Activated CD8-positive, alpha-beta memory T cell treated with anti-CD3 and anti-CD28 coated beads for 4 hours (primary cell): ENCODE results near the gene ZNF532.

ENCODE experiments used
- DNase-seq, 2 donors: peaks; one replicate each; pipeline ENCODE4 v3.0.0-alpha.2; 2020; ENCODE audit warnings: low read depth in 2 of 2

The ZNF532 gene

DNA sequence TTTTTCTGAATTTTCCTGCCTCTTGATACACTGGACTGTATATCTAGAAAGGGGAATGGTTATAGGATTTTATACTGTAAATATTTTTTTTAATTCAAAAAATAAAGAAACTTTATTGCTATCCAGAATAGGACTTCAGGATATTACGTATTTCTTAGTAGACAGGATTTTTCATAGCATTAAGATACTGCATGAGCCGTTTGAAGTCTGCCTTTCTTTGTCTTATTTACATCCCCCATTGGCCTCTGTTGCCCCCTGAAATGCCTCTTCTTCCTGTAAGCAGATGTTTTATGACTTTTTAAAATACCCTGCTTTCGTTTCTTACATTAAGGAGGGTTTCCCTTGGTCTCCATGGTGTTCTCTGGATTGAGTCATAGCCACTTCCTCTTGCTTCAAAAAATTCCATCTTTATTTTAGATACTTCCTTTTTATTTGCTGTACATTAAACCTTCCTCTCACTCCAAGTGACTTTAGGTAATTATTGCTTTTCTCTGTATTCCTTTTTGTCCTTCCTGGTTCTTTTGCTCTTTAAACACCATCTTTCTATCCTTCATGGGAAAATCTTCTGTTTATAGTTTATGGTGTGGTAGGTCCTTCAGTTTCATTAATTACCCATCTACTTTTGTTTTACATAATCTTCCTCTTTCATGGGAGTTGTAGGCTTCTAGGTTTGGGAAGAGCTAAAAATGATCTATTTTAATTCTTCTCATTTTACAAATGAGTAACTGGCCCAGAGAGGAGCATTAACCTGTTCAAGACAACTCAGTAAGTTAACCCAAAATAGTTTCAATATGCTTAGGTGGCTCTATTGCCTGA lies 72.6 kb downstream of the ZNF532 start:
- no peak for DNase-seq

DNA sequence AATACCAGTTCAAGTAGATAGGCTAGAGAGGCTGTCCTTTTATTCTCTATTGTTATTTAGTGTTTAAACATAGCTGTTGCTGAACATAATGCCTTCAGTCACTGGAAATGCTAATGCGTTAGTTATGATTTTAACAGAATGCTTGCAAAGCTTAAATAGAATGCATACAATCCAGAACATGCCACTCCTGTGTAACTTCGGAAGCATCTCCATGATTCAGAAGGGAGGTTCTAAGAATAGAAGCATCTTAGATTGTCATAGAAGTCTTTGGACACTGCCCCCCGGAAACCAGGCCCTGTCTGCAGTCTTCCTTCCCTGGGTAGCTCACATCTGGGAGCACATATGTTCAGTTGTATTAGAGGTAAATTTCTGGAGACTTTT lies 73.2 kb downstream of the ZNF532 start:
- DNase-seq: no peak

DNA sequence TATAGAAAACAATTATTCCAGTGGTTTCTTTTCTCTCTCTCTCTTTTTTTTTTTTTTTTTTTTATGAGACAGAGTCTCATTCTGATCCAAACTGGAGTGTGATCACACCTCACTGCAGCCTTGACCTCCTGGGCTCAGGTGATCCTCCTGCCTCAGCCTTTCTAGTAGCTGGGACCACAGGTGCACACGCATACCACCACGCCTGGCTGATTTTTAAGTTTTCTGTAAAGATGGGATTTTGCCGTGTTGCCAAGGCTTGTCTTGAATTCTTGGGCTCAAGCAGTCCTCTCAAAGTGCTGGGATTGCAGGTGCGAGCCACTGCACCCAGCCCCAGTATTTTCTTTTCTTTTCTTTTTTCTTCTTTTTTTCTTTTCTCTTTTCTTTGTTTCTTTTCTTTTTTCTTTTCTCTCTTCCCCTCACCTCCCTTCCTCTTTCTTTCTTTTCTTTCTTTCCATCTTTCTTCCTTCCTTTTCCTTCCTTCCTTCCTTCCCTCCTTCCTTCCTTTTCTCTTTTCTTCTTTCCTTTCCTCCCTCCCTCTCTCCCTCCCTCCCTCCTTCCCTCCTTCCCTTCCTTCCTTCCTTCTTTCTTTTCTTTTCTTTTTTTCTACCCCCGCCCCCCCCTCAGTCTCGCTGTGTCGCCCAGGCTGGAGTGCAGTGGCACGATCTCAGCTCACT lies 76.9 kb downstream of the ZNF532 start:
- no peak for DNase-seq

DNA sequence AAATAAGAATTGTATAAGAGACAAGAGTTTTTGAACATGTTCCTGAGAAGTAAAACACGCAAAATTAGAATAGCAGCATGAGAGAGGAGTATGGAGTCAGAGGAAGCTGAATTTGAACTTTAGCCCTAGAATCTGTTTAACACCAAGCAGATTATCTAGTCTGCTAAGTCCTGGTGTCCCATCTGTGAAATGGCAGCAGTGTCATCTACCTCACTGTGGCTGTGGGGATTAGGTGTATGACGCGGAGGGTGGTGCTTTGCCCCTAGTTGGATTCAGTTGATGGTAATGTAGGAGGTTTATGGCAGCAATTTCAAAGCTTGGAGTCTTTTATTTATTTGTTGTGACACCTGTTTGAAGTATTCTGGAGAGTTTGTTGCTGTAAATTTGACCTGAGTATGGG lies 79.2 kb downstream of the ZNF532 start:
- DNase-seq: no peak

DNA sequence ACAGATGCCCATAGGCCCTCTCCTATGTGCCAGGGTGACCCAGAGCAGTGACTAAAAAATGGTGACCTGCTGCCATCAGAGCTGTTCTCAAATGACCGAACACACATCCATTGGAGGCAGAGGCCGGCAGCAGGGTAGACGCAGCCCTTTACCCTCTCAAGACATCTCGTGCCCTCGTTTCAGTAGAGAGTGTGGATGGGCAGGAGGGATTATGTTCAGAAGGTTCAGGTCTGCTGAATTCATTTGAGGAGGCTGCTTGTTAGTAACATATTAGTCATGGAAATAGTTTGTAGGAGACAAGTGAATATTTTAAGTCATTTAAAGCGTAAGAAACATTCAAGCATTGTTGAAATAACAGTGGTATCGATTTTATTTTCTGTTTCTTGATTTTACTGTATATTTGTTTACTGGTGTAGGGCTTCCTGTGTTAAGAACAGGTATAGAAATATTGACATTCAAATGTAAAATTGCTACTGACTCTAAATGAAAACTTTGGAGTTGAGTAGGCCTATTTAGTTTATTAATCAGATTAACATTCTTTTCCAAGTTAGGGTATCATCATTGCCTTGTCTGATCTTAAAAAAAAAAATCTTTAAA lies 82.6 kb downstream of the ZNF532 start:
- no peak for DNase-seq

DNA sequence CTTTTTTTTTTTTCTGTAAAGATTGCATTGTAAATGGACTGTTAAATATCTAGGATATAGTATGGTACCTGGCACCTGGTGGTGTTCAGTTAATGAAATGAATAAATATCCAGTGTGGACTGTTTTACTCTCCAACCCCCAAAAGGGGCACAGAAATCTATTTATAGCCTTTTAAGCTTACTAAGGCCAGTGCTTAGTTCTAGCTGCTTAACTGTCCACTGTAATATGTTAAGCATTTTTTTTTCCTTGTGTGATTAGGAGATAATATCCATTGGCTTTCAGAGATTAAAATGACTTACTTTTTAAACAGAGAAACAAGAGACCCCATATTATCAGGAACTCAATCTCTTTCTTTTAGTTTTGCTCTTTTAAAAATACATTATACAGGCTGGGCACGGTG lies 84.4 kb downstream of the ZNF532 start:
- no peak for DNase-seq

DNA sequence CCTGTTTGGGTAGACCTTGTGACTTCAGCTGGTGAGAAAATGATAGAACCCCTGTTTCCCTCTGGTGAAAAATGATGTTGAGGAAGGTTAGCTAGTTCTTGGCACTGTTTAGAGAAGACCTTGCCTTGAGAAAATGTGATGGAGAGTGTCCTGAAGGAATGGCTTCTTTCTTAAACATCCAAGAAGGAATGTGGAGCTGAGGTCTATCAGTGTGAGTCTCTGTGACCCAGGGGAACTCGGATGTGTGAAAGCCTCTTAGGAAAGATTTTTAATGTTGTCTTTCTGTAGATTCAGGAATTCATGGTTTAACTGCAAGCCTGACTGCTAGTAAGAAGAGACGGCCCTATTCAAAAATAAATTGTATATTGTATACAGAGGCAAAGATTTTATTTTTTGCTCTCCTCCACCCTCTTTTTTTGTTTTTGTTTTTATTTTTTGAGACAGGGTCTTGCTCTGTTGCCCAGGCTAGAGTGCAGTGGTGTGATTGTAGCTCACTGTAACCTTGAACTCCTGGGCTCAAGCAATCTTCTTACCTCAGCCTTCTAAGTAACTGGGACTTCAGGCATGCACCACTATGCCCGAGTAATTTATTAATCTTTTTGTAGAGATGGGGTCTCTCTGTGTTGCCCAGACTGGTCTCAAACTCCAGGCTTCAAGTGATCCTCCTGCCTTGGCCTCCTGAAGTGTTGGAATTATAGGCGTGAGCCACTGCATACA lies 87.5 kb downstream of the ZNF532 start:
- no peak for DNase-seq

DNA sequence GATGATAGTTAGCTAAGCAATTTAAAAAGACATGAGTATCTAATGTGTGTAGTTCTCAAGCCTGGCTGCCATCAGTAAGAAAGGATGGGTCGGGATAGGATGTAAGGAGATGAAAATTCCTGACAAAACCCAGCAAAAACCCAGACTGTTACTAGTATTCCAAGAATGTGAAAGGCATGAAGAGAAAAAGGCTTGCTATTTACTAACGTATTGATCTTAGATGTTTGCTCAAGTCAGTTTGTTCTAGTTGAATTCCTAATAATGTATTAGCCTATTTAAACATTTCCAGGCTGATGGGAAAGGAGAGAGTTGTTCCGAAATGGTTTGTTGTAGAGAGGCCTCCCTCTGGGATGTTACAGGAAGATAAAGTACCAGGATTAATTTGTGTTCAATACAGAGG lies 88.2 kb downstream of the ZNF532 start:
- no peak for DNase-seq

DNA sequence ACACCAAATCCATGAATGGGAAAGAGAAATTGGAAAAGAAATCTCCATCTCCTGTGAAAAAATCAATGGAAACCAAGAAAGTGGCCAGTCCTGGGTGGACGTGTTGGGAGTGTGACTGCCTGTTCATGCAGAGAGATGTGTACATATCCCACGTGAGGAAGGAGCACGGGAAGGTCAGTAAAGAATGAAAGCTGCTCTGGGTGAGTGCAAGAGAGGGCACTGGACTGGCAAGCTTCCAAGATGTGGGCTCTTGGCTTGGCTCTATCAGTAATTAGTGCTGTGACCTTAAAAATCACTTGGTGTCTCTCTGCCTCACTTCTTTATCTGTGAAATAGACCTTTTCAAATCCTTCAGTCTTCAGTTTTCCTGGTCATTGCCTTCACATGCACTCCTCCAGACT lies 89.0 kb downstream of the ZNF532 start:
- DNase-seq: no peak

DNA sequence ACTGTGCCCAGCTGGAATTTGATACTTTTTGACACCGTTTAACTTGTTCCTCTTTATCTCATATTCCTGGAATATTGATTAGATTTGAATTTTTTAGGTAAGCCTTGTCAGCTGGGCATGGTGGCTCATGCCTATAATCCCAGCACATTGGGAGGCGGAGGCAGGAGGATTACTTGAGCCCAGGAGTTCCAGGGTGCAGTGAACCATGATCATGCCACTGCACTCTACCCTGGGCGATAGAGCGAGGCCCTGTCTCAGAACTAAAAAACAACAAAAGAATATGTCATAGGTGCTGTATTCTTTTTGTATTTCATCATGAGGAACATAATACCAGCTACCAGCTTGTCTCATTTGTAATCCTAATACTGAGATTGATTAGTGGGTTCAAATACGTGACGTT lies 90.3 kb downstream of the ZNF532 start:
- DNase-seq: no peak

DNA sequence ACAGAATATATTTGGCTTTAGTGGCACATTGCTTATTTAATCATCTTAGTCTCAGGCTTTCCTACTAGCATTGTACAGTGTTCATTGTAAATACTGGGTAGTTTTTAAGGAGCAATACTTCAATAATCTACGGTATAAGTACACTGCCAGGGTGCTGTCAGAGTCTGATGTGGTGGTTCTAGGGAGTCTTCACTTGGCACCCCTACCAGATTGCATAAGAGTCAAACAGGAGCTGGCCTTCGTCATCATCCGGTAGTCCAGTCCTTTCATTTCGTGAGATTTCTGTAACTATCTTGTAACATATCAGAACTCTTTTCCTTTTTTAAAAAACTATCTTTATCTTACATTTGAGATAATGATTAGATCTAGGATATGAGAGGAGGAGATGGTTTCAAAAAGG lies 91.1 kb downstream of the ZNF532 start:
- DNase-seq: no peak

DNA sequence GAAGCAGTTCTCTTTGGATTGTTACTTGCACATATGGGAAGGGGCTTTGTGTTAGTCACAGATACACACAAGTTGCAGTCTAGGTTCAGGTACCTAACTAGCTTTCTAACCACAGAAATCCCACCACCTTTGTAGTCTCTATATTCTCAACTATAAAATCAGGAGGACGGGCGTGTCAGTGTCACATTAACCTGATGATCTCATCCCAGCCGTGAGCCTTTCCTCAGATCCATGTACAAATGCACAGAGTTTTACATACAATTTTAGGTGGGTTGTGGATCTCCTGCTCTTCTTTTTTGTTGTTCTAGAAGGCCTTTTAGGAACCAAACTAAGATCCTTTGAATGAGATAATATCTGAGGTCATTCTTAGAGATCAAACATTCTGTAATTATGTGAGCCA lies 94.0 kb downstream of the ZNF532 start:
- DNase-seq: no peak

DNA sequence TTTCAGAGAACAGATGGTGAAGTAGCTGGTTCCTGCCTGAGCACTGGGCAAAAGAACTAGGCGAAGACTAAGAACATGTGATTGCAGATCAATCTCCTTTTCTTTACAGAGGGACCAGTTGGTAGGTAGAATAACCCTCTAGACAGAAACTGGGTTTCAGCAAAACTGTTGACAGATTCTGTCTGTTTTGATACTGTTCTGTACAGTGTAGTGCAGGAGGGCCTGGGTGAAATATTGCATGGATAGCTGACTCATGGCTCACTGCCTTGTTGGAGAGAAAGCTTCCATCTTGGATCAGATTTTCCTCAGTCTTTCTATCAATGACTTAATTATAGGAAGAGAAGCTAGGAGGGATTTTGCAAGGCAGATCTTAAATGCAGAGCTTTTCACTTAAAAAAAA lies 95.8 kb downstream of the ZNF532 start:
- no peak for DNase-seq

DNA sequence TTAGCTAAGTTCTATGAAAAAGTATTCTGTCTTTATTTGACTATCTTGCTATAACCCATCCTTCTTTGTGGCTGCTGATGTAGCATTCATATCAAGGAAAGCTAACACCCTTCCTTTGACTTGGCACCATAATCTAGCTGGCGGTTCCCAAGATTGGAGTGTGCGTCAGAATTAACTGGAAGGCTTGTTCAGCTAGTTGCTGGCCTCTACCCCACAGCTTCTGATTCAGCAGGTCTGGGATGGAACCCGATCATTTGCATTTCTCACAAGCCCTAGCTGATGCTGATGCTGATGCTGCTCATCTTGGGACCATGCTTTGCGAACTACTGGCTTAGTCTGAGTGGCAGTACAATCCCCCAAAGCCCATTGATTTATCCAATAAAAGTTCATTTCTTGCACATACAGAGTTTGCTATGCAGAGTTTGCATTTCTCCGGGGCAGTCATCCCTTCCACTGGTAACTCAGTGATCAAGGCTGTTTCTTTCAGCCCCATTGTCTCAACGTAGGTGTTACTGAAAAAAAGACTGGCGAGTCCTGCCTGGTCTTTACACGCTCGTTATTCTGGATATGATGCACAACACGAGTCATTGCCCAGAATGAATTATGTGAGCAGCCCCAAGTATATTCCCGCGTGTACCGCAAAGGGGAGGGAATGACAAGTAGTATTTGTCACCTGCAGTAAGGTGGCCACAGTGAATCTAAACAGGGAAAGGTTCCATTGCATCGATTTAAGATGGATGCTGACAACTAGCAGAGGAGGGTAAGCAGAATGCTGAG lies 96.5 kb downstream of the ZNF532 start:
- DNase-seq: no peak

DNA sequence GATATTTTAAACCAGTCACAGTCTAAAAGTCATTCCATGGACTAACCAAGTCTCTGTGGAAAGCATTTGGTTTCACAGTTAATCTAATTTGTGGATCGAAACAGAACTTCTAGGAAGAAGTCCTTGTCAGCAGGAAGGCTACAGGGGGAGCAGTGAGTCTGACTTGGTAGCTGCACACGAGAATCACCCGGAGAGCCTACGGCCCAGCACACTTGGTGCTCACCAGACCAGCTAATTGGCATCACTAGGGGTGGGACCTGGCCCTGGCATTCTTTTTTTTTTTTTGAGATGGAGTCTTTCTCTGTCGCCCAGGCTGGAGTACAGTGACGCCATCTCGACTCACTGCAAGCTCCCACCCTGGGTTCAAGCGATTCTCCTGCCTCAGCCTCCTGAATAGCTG lies 97.7 kb downstream of the ZNF532 start:
- no peak for DNase-seq

DNA sequence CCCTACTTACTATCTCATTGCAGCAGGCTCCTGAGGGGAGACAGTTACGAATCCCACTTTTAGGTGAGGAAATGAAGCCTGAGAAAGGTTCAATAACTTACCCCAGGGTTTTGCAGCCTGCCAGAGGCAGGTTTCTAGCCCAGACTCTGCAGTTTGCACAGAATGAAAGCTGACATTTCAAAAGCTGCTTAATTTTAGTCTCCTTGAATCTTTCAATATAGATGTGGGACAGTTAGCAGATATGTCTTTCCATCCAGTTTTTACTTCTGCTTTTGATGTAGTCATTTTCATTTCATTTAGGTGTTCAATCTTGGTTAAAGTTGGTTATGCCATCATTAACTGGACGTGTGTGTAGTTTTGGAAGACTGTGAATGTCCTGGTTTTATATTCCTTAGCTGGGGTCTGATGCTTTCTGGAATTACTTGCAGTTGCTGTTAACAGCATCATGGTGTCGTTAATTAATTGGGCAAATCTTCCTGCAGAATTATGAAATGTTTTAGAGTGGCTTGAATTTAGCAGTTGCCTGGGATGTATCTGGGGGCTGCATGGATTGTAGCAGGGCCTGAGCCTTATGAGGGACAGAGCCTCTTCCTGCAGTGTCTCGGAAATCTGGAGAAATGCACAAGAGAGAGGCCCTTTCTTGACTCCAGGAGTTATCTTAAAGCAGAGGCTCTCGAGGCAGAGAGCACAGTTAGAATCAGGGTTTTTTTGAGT lies 100.8 kb downstream of the ZNF532 start:
- DNase-seq: no peak

DNA sequence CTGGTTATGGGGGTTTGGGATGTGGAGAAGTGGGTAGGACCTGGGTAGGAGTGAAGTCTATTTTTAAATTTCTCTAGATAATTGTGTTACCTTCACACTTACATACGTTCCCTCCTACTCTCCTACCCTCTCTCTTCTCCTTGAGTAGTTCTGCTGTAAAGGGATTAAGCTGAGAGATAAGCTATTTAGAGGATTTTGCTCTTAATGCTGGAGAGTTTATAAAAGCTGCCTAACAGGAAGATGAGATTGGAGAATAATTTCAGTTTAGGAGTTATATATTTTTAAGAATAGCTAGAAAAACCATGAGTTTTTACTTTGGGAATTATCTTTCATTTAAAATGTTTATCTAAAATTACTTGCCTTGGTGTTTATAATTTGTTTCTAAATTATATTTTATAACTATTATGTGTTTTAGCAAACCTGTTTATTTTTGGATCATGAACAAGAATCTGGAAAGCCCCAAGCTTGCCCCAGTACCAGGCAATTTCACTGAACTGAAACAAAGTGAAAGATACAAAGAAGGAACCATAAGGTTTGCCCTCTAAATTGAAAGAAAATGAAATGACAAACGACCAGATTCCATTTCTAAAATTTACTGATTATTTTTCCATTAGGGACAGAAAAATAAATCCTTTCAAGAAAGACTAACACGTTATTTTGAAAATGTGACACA lies 101.5 kb downstream of the ZNF532 start:
- DNase-seq: no peak

DNA sequence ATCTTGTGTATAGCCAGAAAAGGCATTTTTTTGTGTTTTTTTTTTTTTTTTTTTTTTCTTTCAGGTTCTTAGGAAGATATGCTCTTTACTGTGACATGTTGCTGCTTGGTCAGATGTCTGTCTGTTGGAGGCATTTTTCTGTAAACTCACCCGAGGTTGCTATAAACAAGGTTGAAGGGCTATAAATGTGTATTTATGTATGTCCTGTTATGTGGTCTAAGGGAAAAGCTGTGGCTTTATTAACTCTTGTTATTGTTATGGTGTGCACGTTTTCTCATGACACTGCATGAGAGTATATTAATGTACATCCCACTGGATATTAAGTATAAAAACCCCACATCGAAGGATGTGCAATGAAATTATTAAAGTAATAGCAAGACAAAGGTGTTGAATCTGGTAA lies 102.0 kb downstream of the ZNF532 start:
- no peak for DNase-seq

DNA sequence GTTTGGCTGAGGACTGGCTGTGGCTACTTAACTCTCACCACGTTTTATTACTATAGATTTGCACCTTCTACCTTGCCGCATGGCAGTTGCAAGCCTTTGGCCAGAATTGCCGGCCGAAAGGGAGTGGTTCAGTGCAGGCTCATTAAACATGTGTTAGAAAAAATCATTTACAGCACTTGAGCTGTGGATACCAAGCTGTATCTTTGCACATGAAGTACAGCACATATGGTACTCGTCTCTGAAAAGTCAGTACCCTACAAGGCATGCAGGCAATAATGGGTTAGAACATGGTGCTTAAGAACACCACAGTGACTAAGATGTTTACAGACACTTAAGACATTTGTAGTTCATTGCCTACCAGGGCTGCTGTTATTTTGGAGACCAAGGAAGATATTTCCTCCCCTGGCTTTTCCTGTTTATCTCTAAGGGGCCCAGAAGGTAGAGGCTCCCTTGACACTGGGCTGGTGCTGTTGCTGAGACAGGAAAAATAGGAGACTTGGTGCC lies 103.1 kb downstream of the ZNF532 start:
- DNase-seq: no peak
